Mesendoderm (in vitro differentiated cells): ENCODE data around the gene C16orf54.
"Not testable (repeated sequence)": the region's sequence is repeated elsewhere in the genome, so short reads cannot be mapped to it uniquely, and the experiment has no call there.

Experiments
- DNase-seq: peaks from one replicate; pipeline ENCODE4 v3.0.0; 2013
- H2AK5ac ChIP-seq: 2 replicates; pipeline ENCODE4 v1.6.1; 2013; ENCODE audit warnings: low read length, inconsistent platforms
- H2BK120ac ChIP-seq: 2 replicates; pipeline ENCODE4 v1.6.1; 2013; ENCODE audit warnings: low read depth, mild to moderate bottlenecking, low read length, moderate library complexity, mixed read lengths
- H2BK15ac ChIP-seq: replicated peaks from 2 replicates; pipeline ENCODE4 v1.6.1; 2013; ENCODE audit warnings: low read depth, mild to moderate bottlenecking, moderate library complexity
- H2BK5ac ChIP-seq: 2 replicates; pipeline ENCODE4 v1.6.1; 2013; ENCODE audit warnings: low read length, inconsistent platforms
- H3K18ac ChIP-seq: 2 replicates; pipeline ENCODE4 v1.6.1; 2013; ENCODE audit warnings: mild to moderate bottlenecking, low read length, mixed read lengths
- H3K23ac ChIP-seq: one replicate; pipeline ENCODE4 v1.6.1; 2013; ENCODE audit warnings: low read length
- H3K27ac ChIP-seq: 2 replicates; pipeline ENCODE4 v1.5.1; 2013; ENCODE audit warnings: low read depth, mild to moderate bottlenecking, inconsistent platforms, low read length, moderate library complexity
- H3K27me3 ChIP-seq: 2 replicates; pipeline ENCODE4 v1.6.1; 2013; ENCODE audit warnings: low read length, control low read depth, mild to moderate bottlenecking, inconsistent platforms; ENCODE audit not compliant: insufficient read depth, poor library complexity
- H3K36me3 ChIP-seq: 2 replicates; pipeline ENCODE4 v1.6.1; 2013; ENCODE audit warnings: low read length, inconsistent platforms; ENCODE audit not compliant: control insufficient read depth, insufficient read depth
- H3K4ac ChIP-seq: one replicate; pipeline ENCODE4 v1.6.1; 2013; ENCODE audit warnings: low read depth, mild to moderate bottlenecking, low read length, moderate library complexity
- H3K4me1 ChIP-seq: 2 replicates; pipeline ENCODE4 v1.6.1; 2013; ENCODE audit warnings: low read depth, low read length, inconsistent platforms; ENCODE audit not compliant: control insufficient read depth
- H3K4me2 ChIP-seq: 2 replicates; pipeline ENCODE4 v1.6.1; 2013; ENCODE audit warnings: low read length
- H3K4me3 ChIP-seq: 2 replicates; pipeline ENCODE4 v1.5.1; 2013; ENCODE audit warnings: mild to moderate bottlenecking, low read length
- H3K56ac ChIP-seq: one replicate; pipeline ENCODE4 v1.6.1; 2013; ENCODE audit warnings: low read length
- H3K79me1 ChIP-seq: 2 replicates; pipeline ENCODE4 v1.6.1; 2013; ENCODE audit warnings: low read length, inconsistent platforms
- H3K79me2 ChIP-seq: 2 replicates; pipeline ENCODE4 v1.6.1; 2013; ENCODE audit warnings: mild to moderate bottlenecking, low read length; ENCODE audit not compliant: control insufficient read depth, insufficient read depth
- H3K9ac ChIP-seq: 2 replicates; pipeline ENCODE4 v1.6.1; 2013; ENCODE audit warnings: low read length, inconsistent platforms
- H4K5ac ChIP-seq: one replicate; pipeline ENCODE4 v1.6.1; 2013; ENCODE audit warnings: low read length
- H4K8ac ChIP-seq: one replicate; pipeline ENCODE4 v1.6.1; 2013; ENCODE audit warnings: low read depth, mild to moderate bottlenecking, control low read depth, low read length, moderate library complexity
- WGBS: extraction: QIAGEN DNeasy Blood & Tissue Kit; methylation state at CpG from one replicate; pipeline ENCODE4 v1.1.7; 2013; ENCODE audit warnings: low lambda C conversion rate, missing lambda C conversion rate; ENCODE audit not compliant: insufficient coverage; ENCODE audit errors: extremely low coverage; 5-methylcytosine and 5-hydroxymethylcytosine counted together

C16orf54 gene

DNA sequence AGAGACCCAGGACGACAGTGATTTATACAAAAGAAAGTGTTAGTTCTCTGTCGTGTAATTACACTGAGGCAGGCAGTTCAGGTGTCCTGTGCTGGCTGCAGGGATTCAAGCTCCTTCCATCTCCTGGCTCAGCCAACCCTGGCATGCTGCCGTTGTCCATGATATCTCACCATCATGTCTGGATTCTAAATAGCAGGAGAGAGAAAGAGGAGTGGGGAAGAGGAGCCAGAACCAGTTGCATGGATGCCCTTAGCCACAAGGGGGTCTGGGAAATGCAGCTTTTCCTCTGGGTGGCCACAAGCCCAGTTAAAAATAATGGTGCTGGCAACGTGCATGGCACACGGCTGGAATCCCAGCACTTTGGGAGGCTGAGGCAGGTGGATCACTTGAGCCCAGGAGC lies 9.7 kb downstream of the C16orf54 start:
- H2BK5ac ChIP-seq: no peak overlapping the region
- H2BK120ac ChIP-seq: no peak overlapping the region
- peaks cover under 1% of the 10 kb centered on the region for H3K79me1 ChIP-seq
- H3K36me3 ChIP-seq: peaks cover 1% of the 10 kb centered on the region
- no peak overlapping the region for H3K4ac ChIP-seq
- H2AK5ac ChIP-seq: no peak overlapping the region
- H3K4me3 ChIP-seq: no peak overlapping the region
- H2BK15ac ChIP-seq: no peak overlapping the region
- H3K9ac ChIP-seq: no peak overlapping the region
- no peak overlapping the region for H3K27ac ChIP-seq
- no peak overlapping the region for H3K23ac ChIP-seq
- no peak overlapping the region for H3K56ac ChIP-seq
- H4K8ac ChIP-seq: no peak overlapping the region
- no peak overlapping the region for H4K5ac ChIP-seq
- no peaks in the 10 kb centered on the region for H3K27me3 ChIP-seq
- no peak overlapping the region for H3K4me2 ChIP-seq
- no CpG with 5 or more reads among the region's 5 CpGs for WGBS
- no peaks in the 10 kb centered on the region for H3K4me1 ChIP-seq
- H3K18ac ChIP-seq: no peak overlapping the region
- no peaks in the 10 kb centered on the region for H3K79me2 ChIP-seq
- DNase-seq: no peak

DNA sequence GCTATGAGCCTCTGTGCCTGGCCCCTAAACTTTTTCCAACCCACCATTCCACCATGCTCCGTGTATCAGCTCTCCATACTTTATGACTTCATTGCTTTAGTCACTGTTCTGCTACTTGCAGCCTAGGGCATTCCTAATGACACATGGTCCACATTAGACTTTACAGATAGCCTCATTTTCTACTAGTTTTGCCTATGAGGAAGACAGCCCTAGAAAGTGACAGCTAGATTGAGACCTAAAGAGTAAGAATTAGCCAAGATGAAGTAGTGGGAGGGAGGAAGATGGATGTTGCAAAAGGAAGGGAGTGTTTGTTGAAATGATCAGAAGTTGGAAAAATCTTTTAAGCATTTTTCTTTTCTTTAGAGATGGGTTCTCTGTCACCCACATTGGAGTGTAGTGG lies 11.0 kb downstream of the C16orf54 start:
- Histone ChIP-seq H2BK5ac (no peak overlapping the region), H3K4me1 (no peaks in the 10 kb centered on the region), H3K4ac (no peak overlapping the region), H3K27me3 (no peaks in the 10 kb centered on the region), H3K79me2 (no peaks in the 10 kb centered on the region), H3K36me3 (peaks cover 3% of the 10 kb centered on the region), H4K5ac (no peak overlapping the region), H3K56ac (no peak overlapping the region), H3K4me3 (no peak overlapping the region), H3K18ac (no peak overlapping the region), H3K79me1 (peaks cover 2% of the 10 kb centered on the region), H2AK5ac (no peak overlapping the region), H4K8ac (no peak overlapping the region), H3K9ac (no peak overlapping the region), H3K27ac (no peak overlapping the region), H3K23ac (no peak overlapping the region), H2BK15ac (no peak overlapping the region), H3K4me2 (no peak overlapping the region), H2BK120ac (no peak overlapping the region)
- no peak for DNase-seq
- WGBS: no CpG with 5 or more reads among the region's 1 CpG

GRCh38 chr16:29731768-29732601 lies 13.8 kb downstream of the C16orf54 start:
- not testable (repeated sequence) for H2BK5ac ChIP-seq, DNase-seq, H3K56ac ChIP-seq, H3K36me3 ChIP-seq, H3K4ac ChIP-seq, H3K4me1 ChIP-seq, H3K4me2 ChIP-seq, H3K27me3 ChIP-seq, H3K18ac ChIP-seq, H3K27ac ChIP-seq, H4K8ac ChIP-seq, H2BK120ac ChIP-seq, H3K4me3 ChIP-seq, H4K5ac ChIP-seq, H3K23ac ChIP-seq, H3K79me1 ChIP-seq, H3K9ac ChIP-seq, H3K79me2 ChIP-seq, H2AK5ac ChIP-seq, H2BK15ac ChIP-seq
- WGBS: no CpG with 5 or more reads among the region's 13 CpGs

DNA sequence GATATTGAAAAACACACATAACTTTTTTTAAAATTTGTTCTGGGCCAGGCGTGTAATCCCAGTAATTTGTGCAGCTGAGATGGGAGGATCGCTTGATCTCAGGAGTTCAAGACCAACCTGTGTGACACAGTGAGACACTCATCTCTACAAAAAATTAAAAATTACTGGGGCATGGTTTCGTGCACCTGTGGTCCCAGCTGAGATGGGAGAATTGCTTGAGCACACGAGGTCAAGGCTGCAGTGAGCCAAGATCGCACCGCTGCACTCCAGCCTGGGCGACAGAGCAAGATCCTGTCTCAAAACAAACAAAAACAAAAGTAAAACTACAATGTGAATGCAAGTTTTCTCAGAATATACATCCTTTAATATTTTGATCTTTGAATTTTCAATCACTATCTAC lies 15.1 kb downstream of the C16orf54 start:
- no peak overlapping the region for H4K8ac ChIP-seq
- H3K23ac ChIP-seq: no peak overlapping the region
- H3K9ac ChIP-seq: no peak overlapping the region
- DNase-seq: no peak
- no peak overlapping the region for H3K56ac ChIP-seq
- H3K79me1 ChIP-seq: peaks cover 6% of the 10 kb centered on the region
- H3K4me1 ChIP-seq: no peaks in the 10 kb centered on the region
- no peak overlapping the region for H2BK120ac ChIP-seq
- H3K4me2 ChIP-seq: no peak overlapping the region
- no peak overlapping the region for H2BK5ac ChIP-seq
- no peaks in the 10 kb centered on the region for H3K79me2 ChIP-seq
- no peak overlapping the region for H3K4me3 ChIP-seq
- H4K5ac ChIP-seq: no peak overlapping the region
- H2BK15ac ChIP-seq: no peak overlapping the region
- H3K36me3 ChIP-seq: peaks cover 8% of the 10 kb centered on the region
- H2AK5ac ChIP-seq: no peak overlapping the region
- H3K18ac ChIP-seq: no peak overlapping the region
- H3K4ac ChIP-seq: no peak overlapping the region
- no peak overlapping the region for H3K27ac ChIP-seq
- no CpG with 5 or more reads among the region's 7 CpGs for WGBS
- H3K27me3 ChIP-seq: no peaks in the 10 kb centered on the region

DNA sequence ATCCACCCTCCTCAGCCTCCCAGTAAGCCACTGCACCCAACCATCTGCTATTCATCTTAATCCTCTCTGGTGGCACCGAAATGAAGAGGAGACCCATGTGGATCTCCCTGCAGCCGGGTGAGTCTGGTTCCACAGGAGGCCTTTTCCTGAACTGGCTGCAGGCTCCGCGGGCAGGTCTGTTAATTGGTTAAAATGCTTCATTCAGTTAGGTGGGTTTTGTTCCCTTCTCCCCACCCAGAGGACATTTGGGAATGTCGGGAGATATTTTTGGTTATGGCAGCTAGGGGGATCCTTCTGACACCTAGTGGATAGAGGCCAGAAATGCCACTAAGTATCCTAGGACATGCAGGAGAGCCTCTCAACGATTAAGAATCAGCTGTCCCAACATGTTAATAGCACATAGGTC lies 16.7 kb downstream of the C16orf54 start:
- DNase-seq: peak; percentile 79
- WGBS: no CpG with 5 or more reads among the region's 6 CpGs
- Histone ChIP-seq H3K9ac (no peak overlapping the region), H3K4me1 (no peaks in the 10 kb centered on the region), H2BK5ac (no peak overlapping the region), H3K36me3 (peaks cover 8% of the 10 kb centered on the region), H2BK120ac (no peak overlapping the region), H3K4ac (no peak overlapping the region), H3K27ac (no peak overlapping the region), H3K23ac (no peak overlapping the region), H4K8ac (no peak overlapping the region), H3K56ac (no peak overlapping the region), H2BK15ac (no peak overlapping the region), H3K79me1 (peaks cover 6% of the 10 kb centered on the region), H3K18ac (no peak overlapping the region), H3K79me2 (peaks cover 2% of the 10 kb centered on the region), H4K5ac (no peak overlapping the region), H3K4me3 (no peak overlapping the region), H3K4me2 (no peak overlapping the region), H3K27me3 (no peaks in the 10 kb centered on the region), H2AK5ac (no peak overlapping the region)

DNA sequence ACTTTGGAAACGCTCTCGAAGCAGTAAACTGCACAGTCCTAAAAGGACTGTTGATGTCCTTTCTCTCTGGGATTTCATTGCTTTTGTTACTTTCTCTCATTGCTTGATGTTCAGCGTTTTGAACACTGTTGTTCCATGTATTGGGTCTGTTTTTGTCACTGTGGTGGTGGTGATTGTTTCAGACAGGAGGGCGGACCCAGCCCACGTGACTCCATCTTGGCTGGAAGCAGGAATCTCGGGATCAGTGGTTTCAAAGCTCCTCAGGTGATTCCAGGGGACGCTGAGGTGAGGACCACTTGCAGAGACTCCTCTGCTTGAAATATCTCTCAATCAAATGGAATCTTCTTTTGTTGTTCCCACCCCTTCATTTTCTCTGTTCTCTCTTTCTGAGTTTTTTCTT lies 18.3 kb downstream of the C16orf54 start:
- Histone ChIP-seq H3K9ac (no peak overlapping the region), H3K4me2 (no peak overlapping the region), H4K5ac (no peak overlapping the region), H3K56ac (no peak overlapping the region), H2BK120ac (no peak overlapping the region), H2AK5ac (no peak overlapping the region), H3K36me3 (peaks cover 8% of the 10 kb centered on the region), H3K18ac (no peak overlapping the region), H3K79me1 (peaks cover 6% of the 10 kb centered on the region), H3K4me1 (no peaks in the 10 kb centered on the region), H3K23ac (no peak overlapping the region), H3K79me2 (peaks cover 9% of the 10 kb centered on the region), H2BK5ac (no peak overlapping the region), H3K27ac (no peak overlapping the region), H3K4ac (no peak overlapping the region), H2BK15ac (no peak overlapping the region), H3K27me3 (no peaks in the 10 kb centered on the region), H3K4me3 (no peak overlapping the region), H4K8ac (no peak overlapping the region)
- no peak for DNase-seq
- no CpG with 5 or more reads among the region's 7 CpGs for WGBS
